Ovary (tissue), 3 donors: ENCODE results near the gene DSCAML1.

ENCODE experiments used
- CTCF ChIP-seq, 3 donors: fragments of 450-650 bp in 2 of 3; fragments of 200-600 bp in 1 of 3; IDR thresholded peaks; one replicate each; pipeline versions ENCODE4 v1.5.1 to v1.8.0; 2016 to 2022; ENCODE audit warnings: antibody characterized with exemption in 3 of 3, mild to moderate bottlenecking in 1 of 3
- EP300 ChIP-seq: sonication (generic); formaldehyde crosslinking; IDR thresholded peaks from one replicate; pipeline ENCODE4 v1.6.1; 2017; ENCODE audit warnings: antibody characterized with exemption
- POLR2A ChIP-seq: fragments of 450-650 bp; IDR thresholded peaks from one replicate; pipeline ENCODE4 v1.6.1; 2017; ENCODE audit warnings: antibody characterized with exemption, mild to moderate bottlenecking, moderate library complexity
- donor health status: DM: no; HTN: no; CAD: no.

- TF ChIP-seq POLR2A (no peak), CTCF (IDR thresholded peaks at IDR 0.05) (no peak), EP300 (no peak)
Observed at GRCh38 chr11:117442049-117442868, 354.8 kb downstream of the DSCAML1 start.
